ENCODE results near the gene SLC25A39.
A peak's percentile ranks its signal among the peaks of the same experiment; 100 is the strongest.
"Not testable (repeated sequence)": the region's sequence is repeated elsewhere in the genome, so short reads cannot be mapped to it uniquely, and the experiment has no call there.

Gene SLC25A39

GRCh38 chr17:44335564-44335963 lies 10.9 kb upstream of the SLC25A39 start:
- no peak for DNase-seq (ENCODE audit: low read depth)

GRCh38 chr17:44334727-44335126 lies 10.1 kb upstream of the SLC25A39 start:
- no peak for DNase-seq (ENCODE audit: low read depth)

GRCh38 chr17:44334315-44334714 lies 9.7 kb upstream of the SLC25A39 start:
- no peak for DNase-seq (ENCODE audit: low read depth)

GRCh38 chr17:44333371-44333770 lies 8.7 kb upstream of the SLC25A39 start:
- no peak for DNase-seq (ENCODE audit: low read depth)

GRCh38 chr17:44331249-44331760 lies 6.7 kb upstream of the SLC25A39 start:
- peak; percentile 52 for DNase-seq (ENCODE audit: low read depth)

- DNase-seq (ENCODE audit: low read depth), result not testable (repeated sequence)
These were observed 5.6 kb upstream of the SLC25A39 start for GRCh38 chr17:44330263-44330662.

GRCh38 chr17:44329516-44329915 lies 4.9 kb upstream of the SLC25A39 start:
- not testable (repeated sequence) for DNase-seq (ENCODE audit: low read depth)

GRCh38 chr17:44327715-44328449 lies 3.3 kb upstream of the SLC25A39 start:
- DNase-seq (ENCODE audit: low read depth), result no peak

- DNase-seq (ENCODE audit: low read depth), result peak; percentile 88
These were observed 2.3 kb upstream of the SLC25A39 start for GRCh38 chr17:44326861-44327444.

GRCh38 chr17:44324092-44324570 lies 492 bp downstream of the SLC25A39 start:
- no peak for DNase-seq (ENCODE audit: low read depth)

- no peak for DNase-seq (ENCODE audit: low read depth)
These were observed 1.1 kb downstream of the SLC25A39 start for GRCh38 chr17:44323359-44324091.

GRCh38 chr17:44322236-44322895 lies 2.3 kb downstream of the SLC25A39 start:
- DNase-seq (ENCODE audit: low read depth), result no peak

- DNase-seq (ENCODE audit: low read depth), result no peak
These were observed 3.1 kb downstream of the SLC25A39 start for GRCh38 chr17:44321246-44322120.

GRCh38 chr17:44320066-44320465 lies 4.6 kb downstream of the SLC25A39 start:
- no peak for DNase-seq (ENCODE audit: low read depth)

GRCh38 chr17:44318077-44318892 lies 6.3 kb downstream of the SLC25A39 start:
- DNase-seq (ENCODE audit: low read depth), result no peak

GRCh38 chr17:44317545-44317944 lies 7.1 kb downstream of the SLC25A39 start:
- DNase-seq (ENCODE audit: low read depth), result no peak

GRCh38 chr17:44315760-44316731 lies 8.6 kb downstream of the SLC25A39 start:
- DNase-seq (ENCODE audit: low read depth), result no peak

- DNase-seq (ENCODE audit: low read depth), result no peak
These were observed 9.6 kb downstream of the SLC25A39 start for GRCh38 chr17:44314869-44315661.
